Thoracic aorta (tissue), 2 donors: Measurements from ENCODE around the gene CRIP3. TPM values are rescaled to one million over a fixed set of nuclear protein-coding genes. Genes with fewer than 3 reads are reported as not detected.

Experiments
- ATAC-seq: fragments of 150-250 bp; one replicate; pipeline ENCODE4 v1.8.0; 2017; ENCODE audit warnings: low read depth; ENCODE audit not compliant: insufficient number of reproducible peaks, low FRiP score
- DNase-seq: peaks from one replicate; pipeline ENCODE4 v3.0.0-alpha.2; 2020; ENCODE audit warnings: low spot score
- H3K27ac ChIP-seq, 2 donors: fragments of 200-600 bp; sonication (generic); 1 replicate in 1 of 2; 2 replicates in 1 of 2; pipeline ENCODE4 v1.5.1; 2016; ENCODE audit warnings: mild to moderate bottlenecking in 2 of 2, moderate library complexity in 2 of 2
- H3K27me3 ChIP-seq: fragments of 200-600 bp; sonication (generic); replicated peaks from 2 replicates; pipeline ENCODE4 v1.6.0; 2016; ENCODE audit warnings: mild to moderate bottlenecking; ENCODE audit not compliant: insufficient read depth
- H3K36me3 ChIP-seq: fragments of 200-600 bp; sonication (generic); one replicate; pipeline ENCODE4 v1.5.1; 2016
- H3K4me1 ChIP-seq, 2 donors: fragments of 200-600 bp; sonication (generic); 1 replicate in 1 of 2; 2 replicates in 1 of 2; pipeline versions ENCODE4 v1.5.1 to v1.6.0; 2016; ENCODE audit warnings: low read depth in 2 of 2, mild to moderate bottlenecking in 1 of 2; ENCODE audit not compliant: control insufficient read depth in 1 of 2
- H3K4me3 ChIP-seq: fragments of 200-600 bp; sonication (generic); 2 replicates; pipeline ENCODE4 v1.5.1; 2016; ENCODE audit warnings: mild to moderate bottlenecking
- H3K9me3 ChIP-seq: fragments of 200-600 bp; sonication (generic); 2 replicates; pipeline ENCODE4 v1.5.1; 2016
- CTCF ChIP-seq: fragments of 200-600 bp; sonication (generic); IDR thresholded peaks from one replicate; pipeline ENCODE4 v1.5.1; 2019; ENCODE audit warnings: antibody characterized with exemption
- total RNA-seq, 2 donors: library from RNA; depleted of rRNA; stranded (reverse); fragments of >200 nt; gene quantifications; one replicate each; pipeline versions ENCODE4 v1.1.0 to v1.2.3, GENCODE V29; 2016

The CRIP3 gene
- total RNA-seq, 2 donors from 2014 or later: not detected

- no peak overlapping the region for H3K4me3 ChIP-seq
- H3K27ac ChIP-seq: no peak overlapping the region
- H3K27me3 ChIP-seq: no peaks in the 10 kb centered on the region
- H3K4me1 ChIP-seq: no peaks in the 10 kb centered on the region
- no peak for DNase-seq
- no peaks in the 10 kb centered on the region for H3K9me3 ChIP-seq
- no peak for TF ChIP-seq CTCF
- ATAC-seq: no peak
- H3K36me3 ChIP-seq: no peaks in the 10 kb centered on the region
These were observed 47.4 kb downstream of the CRIP3 start for GRCh38 chr6:43261198-43261597.

GRCh38 chr6:43260791-43261190 is 47.8 kb downstream of the CRIP3 start:
- no peak for ATAC-seq

DNA sequence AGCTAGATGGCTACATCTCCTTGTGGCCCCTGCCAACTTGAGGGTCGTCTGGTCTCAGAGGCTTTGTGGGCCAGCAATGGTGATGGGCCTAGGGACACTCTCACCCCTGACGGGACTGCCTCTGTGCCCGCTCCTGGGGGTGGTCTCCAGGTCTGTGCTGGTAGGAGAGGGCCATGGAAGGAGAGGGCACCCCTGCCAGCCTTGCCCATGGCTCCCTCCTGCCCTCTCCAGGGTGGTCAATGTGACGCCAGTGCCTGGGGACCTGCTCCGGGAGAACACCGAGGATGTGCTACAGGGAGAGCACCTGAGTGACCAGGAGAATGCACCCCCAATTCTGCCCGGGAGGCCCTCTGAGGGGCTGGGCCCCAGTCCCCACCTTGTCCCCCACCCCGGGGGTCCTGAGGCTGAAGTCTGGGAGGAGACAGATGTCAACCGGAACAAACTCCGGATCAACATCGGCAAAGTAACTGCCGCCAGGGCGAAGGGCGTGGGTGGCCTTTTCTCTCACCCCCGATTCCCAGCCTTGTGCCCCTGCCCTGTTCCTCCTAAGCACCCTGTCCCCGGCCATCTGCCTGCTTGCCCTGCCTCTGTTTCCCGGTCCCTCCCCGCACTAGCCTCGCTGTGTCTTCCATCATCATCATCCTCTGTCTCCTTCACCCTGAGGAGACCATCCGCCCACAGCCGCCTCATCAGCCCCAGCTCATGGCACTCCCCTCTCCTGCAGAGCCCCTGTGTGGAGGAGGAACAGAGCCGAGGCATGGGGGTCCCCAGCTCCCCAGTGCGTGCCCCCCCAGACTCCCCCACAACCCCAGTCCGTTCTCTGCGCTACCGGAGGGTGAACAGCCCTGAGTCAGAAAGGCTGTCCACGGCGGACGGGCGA is 49.6 kb downstream of the CRIP3 start:
- no peak overlapping the region for H3K27ac ChIP-seq
- H3K4me1 ChIP-seq: no peaks in the 10 kb centered on the region
- H3K36me3 ChIP-seq: no peaks in the 10 kb centered on the region
- no peaks in the 10 kb centered on the region for H3K9me3 ChIP-seq
- no peak for TF ChIP-seq CTCF
- H3K27me3 ChIP-seq: no peaks in the 10 kb centered on the region
- ATAC-seq (no peak), DNase-seq (no peak)
- no peak overlapping the region for H3K4me3 ChIP-seq

More at GRCh38 chr6:43260791-43261190, 47.8 kb downstream of the CRIP3 start:
- no peaks in the 10 kb centered on the region for H3K27me3 ChIP-seq
- no peaks in the 10 kb centered on the region for H3K36me3 ChIP-seq
- DNase-seq: no peak
- TF ChIP-seq CTCF: no peak
- H3K27ac ChIP-seq: no peak overlapping the region
- no peak overlapping the region for H3K4me3 ChIP-seq
- H3K4me1 ChIP-seq: no peaks in the 10 kb centered on the region
- no peaks in the 10 kb centered on the region for H3K9me3 ChIP-seq

- DNase-seq (no peak), ATAC-seq (no peak)
- Histone ChIP-seq H3K27me3 (no peaks in the 10 kb centered on the region), H3K4me3 (no peak overlapping the region), H3K9me3 (no peaks in the 10 kb centered on the region), H3K27ac (no peak overlapping the region), H3K36me3 (no peaks in the 10 kb centered on the region), H3K4me1 (no peaks in the 10 kb centered on the region)
- no peak for TF ChIP-seq CTCF
These were observed 50.4 kb downstream of the CRIP3 start for GRCh38 chr6:43258180-43258579.

DNA sequence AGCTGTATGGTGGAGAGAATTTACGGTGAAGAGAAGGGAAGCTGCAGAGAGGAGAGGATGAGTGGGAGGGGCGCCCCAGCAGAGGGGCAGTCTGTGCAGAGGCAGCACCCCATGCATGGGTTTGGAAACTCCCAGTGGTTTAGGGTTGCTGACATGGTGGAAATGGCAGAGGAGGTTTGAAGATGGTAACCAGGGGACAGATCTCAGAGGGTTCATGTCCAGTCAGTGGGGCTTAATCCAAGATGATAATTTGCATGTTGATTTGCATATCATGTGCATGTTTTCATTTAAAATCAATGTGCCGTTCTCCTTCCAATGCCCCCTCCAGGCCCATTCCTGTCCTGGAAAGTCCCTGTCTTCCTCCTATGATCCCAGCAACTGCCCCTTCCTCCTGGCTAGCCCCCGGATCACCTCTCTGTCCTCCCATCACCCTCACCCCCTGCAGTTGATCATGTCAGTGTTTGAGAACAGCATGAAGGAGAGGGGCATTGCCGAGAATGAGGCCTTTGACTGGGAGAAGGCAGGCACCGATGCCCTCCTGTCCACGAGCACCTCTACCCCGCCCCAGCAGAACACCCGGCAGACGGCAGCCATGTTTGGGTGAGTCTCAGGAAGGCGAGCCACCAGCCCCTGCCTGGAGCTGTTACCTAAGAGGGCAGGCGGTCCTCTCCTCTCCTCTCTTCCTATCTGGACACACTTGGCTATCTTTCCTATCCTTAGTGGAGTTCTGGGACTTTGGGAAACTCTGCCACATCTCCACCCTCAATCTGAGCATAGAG is 51.1 kb downstream of the CRIP3 start:
- no peak for DNase-seq
- no peak for TF ChIP-seq CTCF
- H3K9me3 ChIP-seq: no peaks in the 10 kb centered on the region
- no peaks in the 10 kb centered on the region for H3K27me3 ChIP-seq
- no peaks in the 10 kb centered on the region for H3K4me1 ChIP-seq
- no peak overlapping the region for H3K4me3 ChIP-seq
- ATAC-seq: no peak
- no peak overlapping the region for H3K27ac ChIP-seq
- H3K36me3 ChIP-seq: no peaks in the 10 kb centered on the region
